K562 (cell line): ENCODE data around the gene WFDC2. TPM values are rescaled to one million over a fixed set of nuclear protein-coding genes. Genes with fewer than 3 reads are reported as not detected.

Source experiments
- L3MBTL2 ChIP-seq: fragments of 450-650 bp; IDR thresholded peaks from 2 replicates; pipeline ENCODE4 v1.6.1; 2016; ENCODE audit warnings: mild to moderate bottlenecking, moderate library complexity
- MGA ChIP-seq: fragments of 450-650 bp; IDR thresholded peaks from 2 replicates; pipeline ENCODE4 v1.6.1; 2016; ENCODE audit warnings: mild to moderate bottlenecking, moderate library complexity
- ZNF57 ChIP-seq: fragments of 450-650 bp; formaldehyde crosslinking; IDR thresholded peaks from 2 replicates; pipeline ENCODE4 v1.4.0; 2020; ENCODE audit warnings: mild to moderate bottlenecking, moderate library complexity
- ZNF589 ChIP-seq: fragments of 200-800 bp; sonication (Bioruptor generic); IDR thresholded peaks from 2 replicates; pipeline ENCODE4 v1.6.1; 2016; ENCODE audit warnings: low read depth, missing genetic modification characterization, missing compliant biosample characterization
- polyA plus RNA-seq, 8 experiments: library from polyadenylated mRNA; depleted of rRNA in 4 of 8; stranded (reverse) in 5 of 8; unstranded in 3 of 8; fragments of >200 nt; fragmentation: Nextera tagmentation in 2 of 8; fragmentation: Illumina TruSeq in 1 of 8; extraction: Ambion mirVana in 2 of 8; extraction: Trizol in 1 of 8; gene quantifications; 2 replicates each; pipeline versions ENCODE4 v1.2.1 to v1.2.3, GENCODE V29; 2011 to 2014; ENCODE audit warnings: inconsistent platforms in 1 of 8, missing spikeins in 1 of 8
- total RNA-seq, 7 experiments: library from RNA; depleted of rRNA in 6 of 7; stranded (reverse); fragments of >200 nt in 6 of 7; fragmentation: Illumina TruSeq in 2 of 7; extraction: Trizol in 2 of 7; gene quantifications; 2 replicates each; pipeline versions ENCODE4 v1.2.1 to v1.2.3, GENCODE V29; 2011 to 2021; ENCODE audit warnings: low replicate concordance in 1 of 7

WFDC2 gene
- total and polyA plus RNA-seq, 9 of the 15 experiments (the other 6 are each of a cell fraction or from before 2014, with no cell fraction given), result not detected

- TF ChIP-seq MGA (0 out of 2 replicates have a peak, but pooled peaks have one; percentile 8), ZNF57 (CRISPR knock-in tag) (no peak), ZNF589 (CRISPR knock-in tag) (peak; percentile 51; the same call in 1 of the 2 replicates), L3MBTL2 (peak; percentile 58)
- TF ChIP-seq, all 486 proteins: peak for 3
These were observed 39.5 kb downstream of the WFDC2 start (continued) for GRCh38 chr20:45509091-45509490.
